Common myeloid progenitor, CD34-positive (primary cell): ENCODE measurements around the gene TIMP2.

Experiments used
- CTCF ChIA-PET: fragments of 350-600 bp; sonication (Branson Sonifier 250); formaldehyde crosslinking; loops from one replicate; lab custom pipeline; 2021; ENCODE audit warnings: antibody characterized with exemption; lab: Charles Lee
- POLR2A ChIA-PET: fragments of 350-600 bp; sonication (Branson Sonifier 250); formaldehyde crosslinking; loops from one replicate; lab custom pipeline; 2021; ENCODE audit warnings: antibody characterized with exemption; lab: Charles Lee
- DNase-seq, 3 donors: peaks; one replicate each; pipeline versions ENCODE4 v3.0.0 to v3.0.0-alpha.2; 2013
- H3K27ac ChIP-seq, 2 experiments: 1 replicate in 1 of 2; 2 replicates in 1 of 2; pipeline ENCODE4 v1.7.0; 2013; ENCODE audit warnings: inconsistent platforms in 2 of 2, low read length in 2 of 2, mild to moderate bottlenecking in 2 of 2, low read depth in 1 of 2, moderate library complexity in 1 of 2; ENCODE audit not compliant: severe bottlenecking in 2 of 2, insufficient read depth in 1 of 2, poor library complexity in 1 of 2
- H3K27me3 ChIP-seq, 5 experiments: replicated peaks in 2 of 5; 1 replicate in 3 of 5; 2 replicates in 2 of 5; pipeline versions ENCODE4 v1.6.1 to v1.7.0; 2013; ENCODE audit warnings: low read length in 4 of 5, mild to moderate bottlenecking in 2 of 5, moderate library complexity in 2 of 5, inconsistent platforms in 1 of 5; ENCODE audit not compliant: insufficient read depth in 5 of 5, control insufficient read depth in 4 of 5
- H3K36me3 ChIP-seq, 4 experiments: 1 replicate in 2 of 4; 2 replicates in 2 of 4; pipeline versions ENCODE4 v1.6.1 to v1.7.0; 2013; ENCODE audit warnings: low read length in 3 of 4, control low read depth in 1 of 4, mild to moderate bottlenecking in 1 of 4; ENCODE audit not compliant: control insufficient read depth in 4 of 4, insufficient read depth in 4 of 4
- H3K4me1 ChIP-seq, 4 experiments: 1 replicate in 3 of 4; 2 replicates in 1 of 4; pipeline versions ENCODE4 v1.6.1 to v1.7.1; 2013; ENCODE audit warnings: low read length in 3 of 4, mild to moderate bottlenecking in 3 of 4, control low read depth in 1 of 4, inconsistent platforms in 1 of 4, moderate library complexity in 1 of 4; ENCODE audit not compliant: control insufficient read depth in 4 of 4, insufficient read depth in 4 of 4; ENCODE audit errors: control extremely low read depth in 1 of 4
- H3K4me3 ChIP-seq, 7 experiments: 1 replicate in 4 of 7; 2 replicates in 3 of 7; pipeline versions ENCODE4 v1.5.1 to v1.7.0; 2013; ENCODE audit warnings: mild to moderate bottlenecking in 7 of 7, low read length in 6 of 7, moderate library complexity in 6 of 7, inconsistent platforms in 2 of 7, low read depth in 2 of 7, control low read depth in 1 of 7; ENCODE audit not compliant: insufficient read depth in 4 of 7, control insufficient read depth in 1 of 7; ENCODE audit errors: extremely low read depth in 1 of 7
- H3K9me3 ChIP-seq, 5 experiments: 1 replicate in 4 of 5; 2 replicates in 1 of 5; pipeline versions ENCODE4 v1.6.1 to v1.7.1; 2013; ENCODE audit warnings: low read length in 4 of 5, mild to moderate bottlenecking in 2 of 5, inconsistent platforms in 1 of 5, low read depth in 1 of 5, moderate library complexity in 1 of 5; ENCODE audit not compliant: control insufficient read depth in 4 of 5, insufficient read depth in 2 of 5; ENCODE audit errors: control extremely low read depth in 1 of 5
- WGBS: methylation state at CpG from one replicate; pipeline ENCODE4 v1.1.5; 2013; ENCODE audit not compliant: insufficient coverage; 5-methylcytosine and 5-hydroxymethylcytosine counted together

Gene TIMP2

DNA sequence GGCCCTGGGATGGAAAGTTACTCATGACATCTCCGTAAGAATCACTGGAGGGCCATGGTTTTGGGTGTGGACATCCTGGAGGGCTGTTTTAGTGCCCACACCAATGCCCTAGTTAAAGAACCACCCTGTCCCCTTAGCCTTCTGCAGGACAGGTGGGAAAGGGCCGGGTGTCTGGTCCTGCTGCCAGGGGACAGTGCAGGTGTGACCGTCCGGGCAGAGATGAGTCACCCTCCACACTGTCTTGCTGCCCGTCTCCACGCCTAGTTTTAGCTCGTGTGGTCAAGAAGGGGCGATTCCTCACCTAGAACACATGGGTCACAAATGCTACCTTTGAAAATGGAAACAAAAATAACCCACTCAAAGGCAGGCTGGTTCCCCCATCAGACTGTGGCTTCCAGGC is 39.2 kb downstream of the TIMP2 start:
- ChIA-PET CTCF (interaction anchor here (1.1 to 1.3 kb wide), 2 partner anchors 10 to 32 kb away, joined by 3 read pairs; no protein-coding TSS in a partner anchor), POLR2A (no interaction called here)
- Histone ChIP-seq H3K36me3 (peaks cover 0 to 13% (median 1%) of the 10 kb centered on the region in 4 experiments), H3K9me3 (no peaks in the 10 kb centered on the region), H3K4me3 (no peak overlapping the region), H3K27ac (no peak overlapping the region), H3K27me3 (no peaks in the 10 kb centered on the region), H3K4me1 (peaks cover 0 to 77% (median 52%) of the 10 kb centered on the region in 4 experiments)
- WGBS, result 100% methylated on average over 7 of the region's 8 CpGs
- DNase-seq, result no peak

- Histone ChIP-seq H3K4me3 (no peak overlapping the region), H3K4me1 (peaks cover 0 to 77% (median 51%) of the 10 kb centered on the region in 4 experiments), H3K9me3 (no peaks in the 10 kb centered on the region), H3K27ac (no peak overlapping the region), H3K27me3 (no peaks in the 10 kb centered on the region), H3K36me3 (peaks cover 0 to 13% (median 1%) of the 10 kb centered on the region in 4 experiments)
- DNase-seq, result no peak
- 96% methylated on average over 18 of the region's 24 CpGs for WGBS
- ChIA-PET POLR2A (no interaction called here), CTCF (interaction anchor here (0.8 to 1.8 kb wide), 4 partner anchors 9 to 31 kb away, joined by 3 to 6 read pairs (median 4); no protein-coding TSS in a partner anchor)
Observed at GRCh38 chr17:78884876-78885667, 40.1 kb downstream of the TIMP2 start.

- Histone ChIP-seq H3K9me3 (no peaks in the 10 kb centered on the region), H3K4me1 (peaks cover 0 to 77% (median 54%) of the 10 kb centered on the region in 4 experiments), H3K4me3 (peak overlapping the region in 3 of 7 experiments; percentile 26 to 55 (median 49)), H3K36me3 (peaks cover 0 to 13% (median 1%) of the 10 kb centered on the region in 4 experiments), H3K27me3 (no peaks in the 10 kb centered on the region), H3K27ac (no peak overlapping the region)
- ChIA-PET POLR2A (no interaction called here), CTCF (interaction anchor here (0.7 to 2.9 kb wide), 5 partner anchors 9 to 31 kb away, joined by 3 to 12 read pairs (median 5); no protein-coding TSS in a partner anchor)
- DNase-seq, result no peak
- WGBS, result 70% methylated on average over 20 of the region's 20 CpGs
Observed at GRCh38 chr17:78884148-78884825, 40.9 kb downstream of the TIMP2 start.

GRCh38 chr17:78883533-78884131 is 41.6 kb downstream of the TIMP2 start:
- peak overlapping the region in 1 of 2 experiments; percentile 77 for H3K27ac ChIP-seq
- H3K9me3 ChIP-seq, result no peaks in the 10 kb centered on the region
- H3K4me1 ChIP-seq, result peaks cover 6 to 78% (median 60%) of the 10 kb centered on the region in 4 experiments
- no peaks in the 10 kb centered on the region for H3K27me3 ChIP-seq
- peak overlapping the region in 3 of 7 experiments; percentile 26 to 55 (median 49) for H3K4me3 ChIP-seq
- H3K36me3 ChIP-seq, result peaks cover 0 to 9% (median 1%) of the 10 kb centered on the region in 4 experiments
- POLR2A ChIA-PET, result interaction anchor here (1.5 kb wide), 1 partner anchor 32 kb away, joined by 4 read pairs; no protein-coding TSS in a partner anchor
- peak; percentile 67 to 84 (median 77) for DNase-seq
- CTCF ChIA-PET, result interaction anchor here (0.7 to 2.9 kb wide), 5 partner anchors 10 to 32 kb away, joined by 3 to 14 read pairs (median 6); no protein-coding TSS in a partner anchor
- WGBS, result 5% methylated on average over 18 of the region's 24 CpGs

- 17% methylated on average over 8 of the region's 10 CpGs for WGBS
- Histone ChIP-seq H3K27ac (peak overlapping the region; percentile 68 to 77), H3K4me1 (peaks cover 7 to 82% (median 65%) of the 10 kb centered on the region in 4 experiments), H3K36me3 (peaks cover 0 to 7% (median 2%) of the 10 kb centered on the region in 4 experiments), H3K9me3 (no peaks in the 10 kb centered on the region), H3K27me3 (no peaks in the 10 kb centered on the region), H3K4me3 (peak overlapping the region in 4 of 7 experiments; percentile 26 to 57 (median 52))
- peak in 2 of 3 donors; percentile 48 to 64 for DNase-seq
- CTCF ChIA-PET, result interaction anchor here (0.7 to 2.9 kb wide), 6 partner anchors 9 to 32 kb away, joined by 3 to 14 read pairs (median 5); no protein-coding TSS in a partner anchor
- POLR2A ChIA-PET, result interaction anchor here (1.5 kb wide), 1 partner anchor 33 kb away, joined by 4 read pairs; no protein-coding TSS in a partner anchor
Observed at GRCh38 chr17:78883089-78883532, 42.1 kb downstream of the TIMP2 start.

DNA sequence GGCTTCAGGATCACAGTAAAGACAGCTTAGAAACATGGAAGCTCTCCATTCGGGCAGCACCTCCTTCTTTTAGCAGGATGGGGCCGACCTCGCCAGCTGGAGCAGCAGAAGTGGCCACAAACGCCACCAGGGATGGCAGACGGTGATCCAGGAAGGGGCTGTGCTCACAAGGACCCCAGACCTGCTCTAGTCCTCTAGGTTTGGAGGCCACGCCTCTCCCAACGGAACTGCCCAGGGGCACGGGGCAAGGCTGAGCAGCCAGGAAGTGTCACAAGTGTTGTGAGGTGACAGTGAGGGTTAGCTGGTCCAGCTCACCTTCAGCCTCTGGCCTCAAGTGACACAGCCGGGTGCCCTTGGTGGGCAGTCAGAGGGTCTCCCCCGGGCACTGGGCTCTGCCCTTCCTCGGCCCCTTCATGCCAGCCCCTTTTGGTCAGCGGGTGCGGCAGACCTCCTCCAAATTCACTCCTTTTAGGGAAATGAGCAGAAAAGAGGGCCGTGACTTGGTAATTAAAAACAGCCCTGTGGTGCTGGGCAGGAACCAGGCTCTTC is 42.6 kb downstream of the TIMP2 start:
- 5% methylated on average over 10 of the region's 14 CpGs for WGBS
- no peaks in the 10 kb centered on the region for H3K9me3 ChIP-seq
- DNase-seq, result peak in 2 of 3 donors; percentile 66 to 72
- H3K4me1 ChIP-seq, result peaks cover 7 to 85% (median 69%) of the 10 kb centered on the region in 4 experiments
- H3K4me3 ChIP-seq, result peak overlapping the region in 4 of 7 experiments; percentile 12 to 57 (median 52)
- H3K27ac ChIP-seq, result peak overlapping the region; percentile 68 to 77
- POLR2A ChIA-PET, result interaction anchor here (1.5 kb wide), 1 partner anchor 33 kb away, joined by 4 read pairs; no protein-coding TSS in a partner anchor
- no peaks in the 10 kb centered on the region for H3K27me3 ChIP-seq
- CTCF ChIA-PET, result interaction anchor here (1.0 to 2.9 kb wide), 3 partner anchors 9 to 33 kb away, joined by 4 to 14 read pairs (median 12); no protein-coding TSS in a partner anchor
- peaks cover 0 to 7% (median 3%) of the 10 kb centered on the region in 4 experiments for H3K36me3 ChIP-seq
